Type B pancreatic cell (in vitro differentiated cells): Measurements from ENCODE around the gene SSH2. TPM values are rescaled to one million over a fixed set of nuclear protein-coding genes. Genes with fewer than 3 reads are reported as not detected.
A peak's percentile ranks its signal among the peaks of the same experiment; 100 is the strongest.

Source experiments
- DNase-seq: peaks from one replicate; pipeline ENCODE4 v3.0.0; 2021; ENCODE audit warnings: mixed read lengths; ENCODE audit not compliant: unreplicated experiment; ENCODE audit errors: extremely low spot score
- H3K27ac Mint-ChIP-seq: 2 replicates; pipeline ENCODE4 v1.8.0; 2021; ENCODE audit warnings: mild to moderate bottlenecking, mixed read lengths
- H3K27me3 Mint-ChIP-seq: 2 replicates; pipeline ENCODE4 v1.8.0; 2021; ENCODE audit warnings: mixed read lengths
- H3K36me3 Mint-ChIP-seq: 2 replicates; pipeline ENCODE4 v1.8.0; 2021; ENCODE audit warnings: mixed read lengths
- H3K4me1 Mint-ChIP-seq: one replicate; pipeline ENCODE4 v1.8.0; 2021; ENCODE audit warnings: mixed read lengths; ENCODE audit not compliant: unreplicated experiment
- H3K4me3 Mint-ChIP-seq: 2 replicates; pipeline ENCODE4 v1.8.0; 2021; ENCODE audit warnings: mild to moderate bottlenecking, mixed read lengths
- H3K9me3 Mint-ChIP-seq: 2 replicates; pipeline ENCODE4 v1.8.0; 2021; ENCODE audit warnings: mixed read lengths
- total RNA-seq: library from RNA; stranded (reverse); gene quantifications from 2 replicates; pipeline ENCODE4 v1.2.1, GENCODE V29; 2021; ENCODE audit warnings: low replicate concordance
- TF ChIP-seq, protein P1 (sequence below): fragments of 200-600 bp; sonication (generic); conservative IDR thresholded peaks from 2 replicates; pipeline ENCODE4 v1.5.0; 2021; ENCODE audit warnings: antibody characterized with exemption, mild to moderate bottlenecking

The SSH2 gene
- total RNA-seq, 1 donor from 2014 or later = 23.8 TPM

GRCh38 chr17:29615048-29615385 lies 315.0 kb downstream of the SSH2 start:
- no peaks in the 10 kb centered on the region for H3K4me1 Mint-ChIP-seq

DNA sequence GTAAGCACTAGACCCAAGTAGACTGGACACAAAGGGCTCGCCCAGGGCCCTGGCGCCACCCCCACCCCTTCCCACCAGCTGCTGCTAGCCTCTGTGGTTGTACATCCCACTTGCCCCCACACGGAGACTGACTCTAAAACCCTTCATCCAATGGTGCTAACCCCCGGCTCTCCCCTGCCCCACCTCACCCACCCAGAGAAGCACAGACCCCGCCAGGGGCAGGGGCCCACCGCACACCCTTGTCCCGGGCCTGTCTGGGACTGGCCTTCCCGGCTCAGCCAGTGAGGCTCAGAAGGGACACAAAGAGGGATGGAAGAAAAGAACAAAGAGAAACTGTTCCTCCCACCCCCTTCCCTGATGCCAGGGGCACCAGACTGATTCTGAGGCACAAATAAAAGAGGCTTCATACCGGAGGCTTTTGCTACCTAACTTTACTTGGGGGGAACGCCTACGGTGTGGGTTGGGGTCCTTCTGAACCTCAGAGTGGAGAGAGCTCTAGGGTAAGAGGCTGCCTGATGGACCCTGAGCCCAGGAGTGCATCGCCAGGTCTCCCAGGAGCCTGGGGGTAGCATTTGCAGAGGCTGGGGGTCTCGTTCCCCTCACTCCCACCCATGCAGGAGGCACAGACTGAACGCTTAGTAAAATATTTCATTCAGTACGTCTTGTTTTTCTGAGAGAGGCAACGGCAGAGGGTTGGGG lies 315.5 kb downstream of the SSH2 start:
- H3K27ac Mint-ChIP-seq = no peak overlapping the region

More at GRCh38 chr17:29615048-29615385, 315.0 kb downstream of the SSH2 start:
- no peaks in the 10 kb centered on the region for H3K9me3 Mint-ChIP-seq
- H3K4me3 Mint-ChIP-seq = peak overlapping the region; percentile 85
- H3K27me3 Mint-ChIP-seq = peaks cover 45% of the 10 kb centered on the region
- DNase-seq = no peak
- no peak overlapping the region for H3K27ac Mint-ChIP-seq
- TF ChIP-seq, protein P1, sequence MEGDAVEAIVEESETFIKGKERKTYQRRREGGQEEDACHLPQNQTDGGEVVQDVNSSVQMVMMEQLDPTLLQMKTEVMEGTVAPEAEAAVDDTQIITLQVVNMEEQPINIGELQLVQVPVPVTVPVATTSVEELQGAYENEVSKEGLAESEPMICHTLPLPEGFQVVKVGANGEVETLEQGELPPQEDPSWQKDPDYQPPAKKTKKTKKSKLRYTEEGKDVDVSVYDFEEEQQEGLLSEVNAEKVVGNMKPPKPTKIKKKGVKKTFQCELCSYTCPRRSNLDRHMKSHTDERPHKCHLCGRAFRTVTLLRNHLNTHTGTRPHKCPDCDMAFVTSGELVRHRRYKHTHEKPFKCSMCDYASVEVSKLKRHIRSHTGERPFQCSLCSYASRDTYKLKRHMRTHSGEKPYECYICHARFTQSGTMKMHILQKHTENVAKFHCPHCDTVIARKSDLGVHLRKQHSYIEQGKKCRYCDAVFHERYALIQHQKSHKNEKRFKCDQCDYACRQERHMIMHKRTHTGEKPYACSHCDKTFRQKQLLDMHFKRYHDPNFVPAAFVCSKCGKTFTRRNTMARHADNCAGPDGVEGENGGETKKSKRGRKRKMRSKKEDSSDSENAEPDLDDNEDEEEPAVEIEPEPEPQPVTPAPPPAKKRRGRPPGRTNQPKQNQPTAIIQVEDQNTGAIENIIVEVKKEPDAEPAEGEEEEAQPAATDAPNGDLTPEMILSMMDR = peak; percentile 33
- peaks cover 5% of the 10 kb centered on the region for H3K36me3 Mint-ChIP-seq

GRCh38 chr17:29613856-29614255 lies 316.2 kb downstream of the SSH2 start:
- H3K9me3 Mint-ChIP-seq = no peaks in the 10 kb centered on the region
- H3K27ac Mint-ChIP-seq = no peak overlapping the region
- H3K4me1 Mint-ChIP-seq = no peaks in the 10 kb centered on the region
- DNase-seq = no peak
- TF ChIP-seq, protein P1 = no peak
- no peak overlapping the region for H3K4me3 Mint-ChIP-seq
- H3K27me3 Mint-ChIP-seq = peaks cover 36% of the 10 kb centered on the region
- H3K36me3 Mint-ChIP-seq = peaks cover 5% of the 10 kb centered on the region

More for the DNA sequence above, 315.5 kb downstream of the SSH2 start:
- Mint-ChIP-seq H3K27me3 (peaks cover 40% of the 10 kb centered on the region), H3K36me3 (peaks cover 5% of the 10 kb centered on the region), H3K4me3 (peak overlapping the region; percentile 17), H3K4me1 (no peaks in the 10 kb centered on the region), H3K9me3 (no peaks in the 10 kb centered on the region)
- no peak for DNase-seq
- TF ChIP-seq, protein P1 = no peak

DNA sequence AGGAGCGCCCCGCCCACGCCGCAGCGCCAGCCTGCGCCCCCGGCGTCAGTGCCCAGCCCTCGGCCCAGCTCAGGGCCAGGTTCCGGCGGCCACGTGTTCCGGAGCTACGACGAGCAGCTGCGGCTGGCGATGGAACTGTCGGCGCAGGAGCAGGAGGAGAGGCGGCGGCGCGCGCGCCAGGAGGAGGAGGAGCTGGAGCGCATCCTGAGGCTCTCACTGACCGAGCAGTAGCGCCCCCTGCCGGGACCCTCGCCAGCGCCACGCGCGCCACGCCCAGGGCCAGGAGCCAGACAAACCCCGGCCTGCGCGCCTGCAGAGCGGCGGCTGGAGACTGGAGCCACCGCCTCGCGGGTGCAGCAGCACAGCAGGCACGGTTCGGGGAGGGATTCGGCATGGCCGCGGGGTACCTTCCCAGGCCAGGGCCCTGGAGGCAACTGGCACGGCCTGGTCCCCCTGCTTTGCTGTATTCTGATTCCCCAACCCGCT lies 316.6 kb downstream of the SSH2 start:
- H3K4me1 Mint-ChIP-seq = no peaks in the 10 kb centered on the region
- no peaks in the 10 kb centered on the region for H3K9me3 Mint-ChIP-seq
- TF ChIP-seq, protein P1 = peak; percentile 81
- H3K36me3 Mint-ChIP-seq = peaks cover 5% of the 10 kb centered on the region
- no peak overlapping the region for H3K27ac Mint-ChIP-seq
- peaks cover 33% of the 10 kb centered on the region for H3K27me3 Mint-ChIP-seq
- H3K4me3 Mint-ChIP-seq = no peak overlapping the region
- DNase-seq = peak; percentile 82

- TF ChIP-seq, protein P1 = no peak
- no peaks in the 10 kb centered on the region for H3K9me3 Mint-ChIP-seq
- peaks cover 29% of the 10 kb centered on the region for H3K27me3 Mint-ChIP-seq
- no peak overlapping the region for H3K4me3 Mint-ChIP-seq
- peaks cover 5% of the 10 kb centered on the region for H3K36me3 Mint-ChIP-seq
- no peak for DNase-seq
- H3K27ac Mint-ChIP-seq = no peak overlapping the region
- H3K4me1 Mint-ChIP-seq = no peaks in the 10 kb centered on the region
Observed at GRCh38 chr17:29612404-29613280, 317.4 kb downstream of the SSH2 start.
